GM21367 (cell line): Measurements from ENCODE around the gene TLE3.
"Not testable (repeated sequence)": the region's sequence is repeated elsewhere in the genome, so short reads cannot be mapped to it uniquely, and the experiment has no call there.

Experiments used
- ATAC-seq: cut with Tn5 transposase; IDR thresholded peaks from one replicate; pipeline ENCODE4 v1.9.1; 2021; ENCODE audit not compliant: unreplicated experiment

TLE3 gene

GRCh38 chr15:70097321-70098152 is at the start of gene TLE3:
Gene TLE3 (minus strand): TSS chr15:70097917. CDS start chr15:70096798, 1,119 bp downstream.
- peak; percentile 46 for ATAC-seq

GRCh38 chr15:70147178-70147760 is 49.6 kb upstream of the TLE3 start:
- ATAC-seq: no peak

GRCh38 chr15:70146771-70147170 is 49.1 kb upstream of the TLE3 start:
- ATAC-seq: no peak

- ATAC-seq: no peak
Measured at GRCh38 chr15:70146162-70146561, 48.4 kb upstream of the TLE3 start.

GRCh38 chr15:70145261-70145660 is 47.5 kb upstream of the TLE3 start:
- ATAC-seq: no peak

- no peak for ATAC-seq
Measured at GRCh38 chr15:70142322-70143191, 44.8 kb upstream of the TLE3 start.

GRCh38 chr15:70142072-70142321 is 44.3 kb upstream of the TLE3 start:
- ATAC-seq: no peak

GRCh38 chr15:70141376-70142071 is 43.8 kb upstream of the TLE3 start:
- ATAC-seq: no peak

GRCh38 chr15:70140543-70141375 is 43.0 kb upstream of the TLE3 start:
- no peak for ATAC-seq

GRCh38 chr15:70140025-70140542 is 42.4 kb upstream of the TLE3 start:
- no peak for ATAC-seq

- no peak for ATAC-seq
Measured at GRCh38 chr15:70137967-70138366, 40.2 kb upstream of the TLE3 start.

- not testable (repeated sequence) for ATAC-seq
Measured at GRCh38 chr15:70137021-70137420, 39.3 kb upstream of the TLE3 start.

GRCh38 chr15:70133781-70134421 is 36.2 kb upstream of the TLE3 start:
- no peak for ATAC-seq

GRCh38 chr15:70133296-70133695 is 35.6 kb upstream of the TLE3 start:
- no peak for ATAC-seq

GRCh38 chr15:70132571-70132970 is 34.9 kb upstream of the TLE3 start:
- ATAC-seq: no peak

- no peak for ATAC-seq
Measured at GRCh38 chr15:70132139-70132538, 34.4 kb upstream of the TLE3 start.

- ATAC-seq: no peak
Measured at GRCh38 chr15:70128414-70129140, 30.9 kb upstream of the TLE3 start.

- ATAC-seq: no peak
Measured at GRCh38 chr15:70127770-70128413, 30.2 kb upstream of the TLE3 start.
